Mesodermal cell (in vitro differentiated cells): Measurements from ENCODE around the gene SLC25A15.
"Not testable (repeated sequence)": the region's sequence is repeated elsewhere in the genome, so short reads cannot be mapped to it uniquely, and the experiment has no call there.

Experiments
- H3K27ac ChIP-seq: 2 replicates; pipeline ENCODE4 v1.7.0; 2013; ENCODE audit warnings: mild to moderate bottlenecking, low read depth, low read length, moderate library complexity; ENCODE audit not compliant: severe bottlenecking
- H3K36me3 ChIP-seq: 2 replicates; pipeline ENCODE4 v1.7.1; 2013; ENCODE audit warnings: mild to moderate bottlenecking, low read length, moderate library complexity; ENCODE audit not compliant: control insufficient read depth, insufficient read depth
- H3K4me1 ChIP-seq: one replicate; pipeline ENCODE4 v1.7.1; 2013; ENCODE audit warnings: mild to moderate bottlenecking, low read length; ENCODE audit not compliant: insufficient read depth, control insufficient read depth, poor library complexity, severe bottlenecking
- H3K4me3 ChIP-seq: 2 replicates; pipeline ENCODE4 v1.7.0; 2013; ENCODE audit warnings: low read length, control low read depth, mild to moderate bottlenecking; ENCODE audit not compliant: insufficient read depth, poor library complexity, severe bottlenecking; ENCODE audit errors: extremely low read depth
- H3K9me3 ChIP-seq: 2 replicates; pipeline ENCODE4 v1.7.1; 2013; ENCODE audit warnings: mild to moderate bottlenecking, low read length, moderate library complexity; ENCODE audit not compliant: control insufficient read depth
- WGBS, 2 experiments: methylation state at CpG; one replicate each; pipeline ENCODE4 v1.1.5; 2013; ENCODE audit warnings: missing lambda C conversion rate in 2 of 2; ENCODE audit not compliant: insufficient coverage in 2 of 2; 5-methylcytosine and 5-hydroxymethylcytosine counted together

The SLC25A15 gene

DNA sequence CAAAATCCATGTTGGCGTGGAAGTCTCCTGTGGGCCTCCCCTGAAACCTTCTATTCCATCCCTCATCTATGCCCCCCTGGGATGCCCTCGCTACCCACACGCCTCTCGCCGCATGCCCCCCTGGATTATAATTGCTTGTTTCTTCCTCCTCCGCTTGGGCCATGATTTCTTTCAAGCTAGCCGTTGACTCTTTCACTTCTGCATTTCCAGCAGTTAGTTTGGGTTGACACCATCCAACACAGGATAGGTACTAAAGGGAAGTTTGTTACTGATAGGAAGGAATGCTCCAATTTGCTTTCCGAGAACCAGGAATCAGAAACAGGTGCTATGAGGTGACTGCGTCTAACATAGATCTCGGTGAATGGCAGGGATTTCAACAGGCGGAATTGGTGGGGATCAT, 7.7 kb upstream of the SLC25A15 start:
- Histone ChIP-seq H3K36me3 (no peaks in the 10 kb centered on the region), H3K4me1 (peaks cover 10% of the 10 kb centered on the region), H3K9me3 (no peaks in the 10 kb centered on the region), H3K4me3 (no peak overlapping the region), H3K27ac (no peak overlapping the region)
- 88 to 94% methylated on average over 9 to 11 of the region's 11 CpGs for WGBS, 2 experiments

- H3K4me1 ChIP-seq, H3K4me3 ChIP-seq, H3K36me3 ChIP-seq, H3K9me3 ChIP-seq, H3K27ac ChIP-seq: not testable (repeated sequence)
- 100% methylated on average over 1 of the region's 1 CpG; no CpG with 5 or more reads in 1 of the 2 experiments for WGBS, 2 experiments
Measured at GRCh38 chr13:40782971-40783370, 6.4 kb upstream of the SLC25A15 start.

GRCh38 chr13:40784540-40784939, 4.9 kb upstream of the SLC25A15 start:
- 89 to 90% methylated on average over 2 to 4 of the region's 4 CpGs for WGBS, 2 experiments
- no peaks in the 10 kb centered on the region for H3K9me3 ChIP-seq

GRCh38 chr13:40786568-40786996, 2.8 kb upstream of the SLC25A15 start:
- Histone ChIP-seq H3K4me1 (peaks cover 8% of the 10 kb centered on the region), H3K36me3 (no peaks in the 10 kb centered on the region), H3K9me3 (no peaks in the 10 kb centered on the region), H3K27ac (peak overlapping the region; percentile 49), H3K4me3 (no peak overlapping the region)
- 88 to 89% methylated on average over 2 of the region's 4 CpGs for WGBS, 2 experiments

More at GRCh38 chr13:40784540-40784939, 4.9 kb upstream of the SLC25A15 start:
- Histone ChIP-seq H3K4me3 (no peak overlapping the region), H3K27ac (no peak overlapping the region), H3K4me1 (peaks cover 8% of the 10 kb centered on the region), H3K36me3 (no peaks in the 10 kb centered on the region)

GRCh38 chr13:40787062-40787461, 2.3 kb upstream of the SLC25A15 start:
- H3K36me3 ChIP-seq, result no peaks in the 10 kb centered on the region
- no peak overlapping the region for H3K4me3 ChIP-seq
- peak overlapping the region; percentile 49 for H3K27ac ChIP-seq
- peaks cover 8% of the 10 kb centered on the region for H3K4me1 ChIP-seq
- H3K9me3 ChIP-seq, result no peaks in the 10 kb centered on the region
- WGBS, 2 experiments, result 79 to 93% methylated on average over 2 to 3 of the region's 5 CpGs

DNA sequence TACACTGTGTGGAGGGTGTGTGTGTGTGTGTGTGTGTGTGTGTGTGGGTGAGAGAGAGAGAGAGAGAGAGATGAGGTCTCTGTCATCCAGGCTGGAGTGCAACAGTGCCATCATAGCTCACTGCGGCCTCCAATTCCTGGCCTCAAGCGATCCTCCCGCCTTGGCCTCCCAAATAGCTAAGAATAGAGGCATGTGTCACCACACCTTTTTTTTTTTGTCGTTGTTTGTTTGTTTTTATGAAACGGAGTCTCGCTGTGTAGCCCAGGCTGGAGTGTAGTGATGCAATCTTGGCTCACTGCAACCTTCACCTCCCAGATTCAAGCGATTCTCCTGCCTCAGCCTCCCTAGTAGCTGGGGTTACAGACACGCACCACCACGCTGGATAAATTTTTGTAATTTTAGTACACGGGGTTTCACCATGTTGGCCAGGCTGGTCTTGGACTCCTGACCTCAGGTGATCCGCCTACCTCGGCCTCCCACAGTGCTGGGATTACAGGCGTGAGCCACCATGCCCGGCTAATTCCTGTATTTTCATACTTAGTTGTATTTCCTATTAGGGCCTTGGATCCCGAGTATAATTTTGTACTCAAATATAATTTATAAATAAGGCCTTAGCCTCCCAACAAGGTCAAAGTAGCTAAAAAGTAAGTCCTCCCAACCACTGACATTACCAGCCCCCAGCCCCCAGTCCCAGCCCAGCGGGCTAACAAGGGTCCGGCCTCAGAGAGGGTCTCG, 704 bp upstream of the SLC25A15 start:
- not testable (repeated sequence) for H3K9me3 ChIP-seq, H3K4me1 ChIP-seq
- WGBS, 2 experiments, result 59 to 71% methylated on average over 11 to 13 of the region's 18 CpGs
- Histone ChIP-seq H3K36me3 (peaks cover 11% of the 10 kb centered on the region), H3K4me3 (peak overlapping the region; percentile 62), H3K27ac (peak overlapping the region; percentile 85)

DNA sequence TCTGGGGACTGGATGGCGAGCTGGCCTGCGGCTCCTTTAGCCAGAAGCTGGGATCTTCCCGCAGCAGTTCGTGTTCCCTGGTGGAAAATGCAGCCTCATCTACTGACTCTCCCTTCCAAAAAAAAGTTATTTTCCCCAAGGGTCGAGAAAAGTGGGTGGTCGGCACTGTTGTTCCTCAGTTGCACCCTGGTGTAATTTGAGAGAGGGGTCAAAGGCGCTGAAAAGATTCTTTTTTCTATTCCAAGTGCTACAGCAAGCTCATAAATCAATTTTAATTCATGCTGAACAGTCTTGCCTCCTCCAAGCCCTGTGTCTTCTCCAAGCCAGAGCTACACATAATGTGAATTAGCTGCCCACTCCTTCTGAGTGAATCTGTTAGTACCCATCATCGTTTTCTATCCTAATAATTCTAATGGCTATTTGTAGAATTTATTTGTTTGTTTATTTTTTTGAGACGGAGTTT, 774 bp downstream of the SLC25A15 start:
- peak overlapping the region; percentile 62 for H3K4me3 ChIP-seq
- no peaks in the 10 kb centered on the region for H3K9me3 ChIP-seq
- H3K4me1 ChIP-seq, result peaks cover 8% of the 10 kb centered on the region
- H3K36me3 ChIP-seq, result peaks cover 24% of the 10 kb centered on the region
- peak overlapping the region; percentile 85 for H3K27ac ChIP-seq
- 13 to 20% methylated on average over 3 to 5 of the region's 9 CpGs for WGBS, 2 experiments

GRCh38 chr13:40792284-40793051, 3.1 kb downstream of the SLC25A15 start:
- H3K36me3 ChIP-seq, result peaks cover 43% of the 10 kb centered on the region
- H3K9me3 ChIP-seq, result no peaks in the 10 kb centered on the region
- no peak overlapping the region for H3K4me3 ChIP-seq
- 91 to 93% methylated on average over 6 to 7 of the region's 10 CpGs for WGBS, 2 experiments
- no peak overlapping the region for H3K27ac ChIP-seq
- no peaks in the 10 kb centered on the region for H3K4me1 ChIP-seq

- peaks cover 50% of the 10 kb centered on the region for H3K36me3 ChIP-seq
- 100% methylated on average over 1 of the region's 3 CpGs; no CpG with 5 or more reads in 1 of the 2 experiments for whole genome bisulfite sequencing, 2 experiments
- H3K4me1 ChIP-seq, result no peaks in the 10 kb centered on the region
- no peak overlapping the region for H3K27ac ChIP-seq
- H3K9me3 ChIP-seq, result no peaks in the 10 kb centered on the region
- no peak overlapping the region for H3K4me3 ChIP-seq
Measured at GRCh38 chr13:40793339-40793738, 3.9 kb downstream of the SLC25A15 start.

DNA sequence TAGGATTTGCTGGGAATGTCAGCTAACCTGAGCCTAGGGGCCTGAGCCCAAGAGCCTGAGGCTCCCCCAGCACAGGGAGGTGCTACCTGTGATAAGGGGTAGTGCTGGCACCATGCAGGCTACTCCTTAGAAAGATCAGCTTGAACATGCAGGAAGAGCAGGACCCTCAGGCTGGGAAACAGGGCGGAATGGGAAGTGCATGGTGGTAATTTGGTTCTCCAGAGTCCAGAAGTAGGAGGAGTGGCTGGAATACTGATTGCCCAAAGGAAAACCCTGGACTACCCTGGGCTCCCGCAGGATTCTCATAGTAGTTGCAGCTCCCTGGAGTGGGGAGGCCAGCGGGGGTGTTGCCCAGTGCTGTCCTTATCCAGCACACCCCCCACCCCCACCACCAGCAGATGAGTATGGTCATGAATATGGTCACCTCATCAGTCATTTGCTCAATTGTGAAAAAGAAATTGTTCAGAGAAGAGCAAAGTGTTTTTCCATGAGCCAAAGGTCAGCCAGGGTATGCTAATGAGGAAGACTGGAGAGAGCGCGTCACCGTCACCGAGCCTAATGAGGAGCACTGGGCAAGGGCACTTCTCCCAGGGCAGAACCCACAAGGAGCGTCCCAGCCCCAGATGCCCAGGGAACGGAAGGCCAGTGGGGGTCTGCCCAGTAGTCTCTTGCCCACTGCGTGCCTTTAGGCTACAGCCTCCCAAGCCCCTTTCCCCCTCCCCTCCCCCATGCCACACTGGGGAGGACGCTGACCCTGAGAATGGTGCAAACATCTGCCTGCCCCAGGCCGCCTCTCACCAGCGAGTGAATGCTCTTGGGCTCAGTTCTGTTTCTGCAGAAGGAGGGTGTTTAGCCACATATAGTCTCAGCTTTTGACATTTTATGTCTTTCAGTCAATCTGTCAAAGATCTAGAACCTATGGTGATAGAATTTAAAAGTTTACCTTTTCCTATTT, 5.3 kb downstream of the SLC25A15 start:
- Histone ChIP-seq H3K4me3 (no peak overlapping the region), H3K36me3 (peaks cover 63% of the 10 kb centered on the region), H3K9me3 (no peaks in the 10 kb centered on the region), H3K4me1 (no peaks in the 10 kb centered on the region), H3K27ac (no peak overlapping the region)
- 84 to 95% methylated on average over 7 to 8 of the region's 13 CpGs for WGBS, 2 experiments
